K562 (cell line): ENCODE results near the gene POMT1. TPM values are rescaled to one million over a fixed set of nuclear protein-coding genes. Genes with fewer than 3 reads are reported as not detected.
A peak's percentile ranks its signal among the peaks of the same experiment; 100 is the strongest.
"Not testable (repeated sequence)": the region's sequence is repeated elsewhere in the genome, so short reads cannot be mapped to it uniquely, and the experiment has no call there.

Experiments
- ATAC-seq: fragments of 200-7000 bp; cut with Tn5 transposase; 3 replicates; pipeline ENCODE4 v1.9.1; 2020; ENCODE audit warnings: moderate library complexity
- BruUV-seq: library from RNA; stranded (reverse); fragments of 400-500 nt; replicated peaks from 2 replicates; lab custom pipeline; 2021; lab: Mats Ljungman, UMichigan
- CTCF ChIA-PET: fragments of 300-600 bp; formaldehyde crosslinking; extraction: SDS; loops from one replicate; lab custom pipeline; 2021; ENCODE audit warnings: low intra/inter-chr PET ratio; lab: Yijun Ruan, JAX
- POLR2A ChIA-PET: fragments of 300-600, 350-650 bp; sonication (Branson Sonifier 250); formaldehyde crosslinking; extraction: SDS; loops from one replicate; lab custom pipeline; 2021; ENCODE audit warnings: antibody characterized with exemption, inconsistent platforms; lab: Yijun Ruan, JAX
- DNase-seq, 4 experiments: peaks; one replicate each; pipeline versions ENCODE4 v3.0.0 to v3.0.0-alpha.2; 2011 to 2018; ENCODE audit warnings: low spot score in 3 of 4, mixed read lengths in 3 of 4; ENCODE audit errors: extremely low read depth in 1 of 4
- FAIRE-seq: peaks from 2 replicates; lab custom pipeline; 2011; peaks lifted over from hg19 to GRCh38; lab: Jason Lieb, UNC
- H2AFZ ChIP-seq: 2 replicates; pipeline ENCODE4 v1.6.0; 2011; ENCODE audit warnings: low read depth, low read length, control low read depth, inconsistent platforms
- H3K27ac ChIP-seq: fragments of 200-600 bp; 3 replicates; pipeline ENCODE4 v1.8.0; 2011; ENCODE audit warnings: low read depth, mild to moderate bottlenecking, control low read depth, inconsistent platforms, low read length, moderate library complexity, mixed read lengths; ENCODE audit errors: extremely low read depth
- H3K27me3 ChIP-seq, 2 experiments: fragments of 300-600 bp in 1 of 2; 2 replicates in 1 of 2; 3 replicates in 1 of 2; pipeline versions ENCODE4 v1.6.0 to v1.8.0; 2011; ENCODE audit warnings: inconsistent platforms in 2 of 2, low read length in 2 of 2, mild to moderate bottlenecking in 1 of 2, mixed read lengths in 1 of 2, moderate library complexity in 1 of 2; ENCODE audit not compliant: control insufficient read depth in 2 of 2, insufficient read depth in 2 of 2
- H3K36me3 ChIP-seq: fragments of 300-600 bp; 3 replicates; pipeline ENCODE4 v1.8.0; 2011; ENCODE audit warnings: mild to moderate bottlenecking, low read length, inconsistent platforms; ENCODE audit not compliant: control insufficient read depth, insufficient read depth
- H3K4me1 ChIP-seq, 2 experiments: fragments of 200-600 bp in 1 of 2; replicated peaks in 1 of 2; 2 replicates in 1 of 2; 3 replicates in 1 of 2; pipeline versions ENCODE4 v1.5.1 to v1.8.0; 2011; ENCODE audit warnings: inconsistent platforms in 2 of 2, low read length in 2 of 2, mild to moderate bottlenecking in 1 of 2, mixed read lengths in 1 of 2, moderate library complexity in 1 of 2; ENCODE audit not compliant: control insufficient read depth in 2 of 2, insufficient read depth in 2 of 2
- H3K4me2 ChIP-seq: 2 replicates; pipeline ENCODE4 v1.6.1; 2011; ENCODE audit warnings: low read length, control low read depth, inconsistent platforms, mixed read lengths; ENCODE audit not compliant: insufficient read depth
- H3K4me3 ChIP-seq: fragments of 200-600 bp; sonication (generic), shearing (Covaris generic); 2 replicates; pipeline ENCODE4 v1.5.1; 2016; ENCODE audit warnings: control low read depth, inconsistent platforms
- H3K79me2 ChIP-seq: fragments of 200-600 bp; 3 replicates; pipeline ENCODE4 v1.8.0; 2011; ENCODE audit warnings: low read length, inconsistent platforms; ENCODE audit not compliant: control insufficient read depth, insufficient read depth
- H3K9ac ChIP-seq, 2 experiments: 2 replicates each; pipeline versions ENCODE4 v1.6.0 to v1.6.1; 2011; ENCODE audit warnings: low read depth in 2 of 2, low read length in 2 of 2, control low read depth in 1 of 2, inconsistent platforms in 1 of 2, mild to moderate bottlenecking in 1 of 2, mixed read lengths in 1 of 2; ENCODE audit not compliant: insufficient read depth in 1 of 2
- H3K9me1 ChIP-seq: one replicate; pipeline ENCODE4 v1.6.0; 2011; ENCODE audit warnings: inconsistent platforms, mild to moderate bottlenecking, low read length, moderate library complexity; ENCODE audit not compliant: control insufficient read depth, insufficient read depth
- H3K9me3 ChIP-seq: replicated peaks from 2 replicates; pipeline ENCODE4 v1.5.1; 2011; ENCODE audit warnings: low read depth, low read length, inconsistent platforms; ENCODE audit not compliant: control insufficient read depth, insufficient read depth
- H4K20me1 ChIP-seq: replicated peaks from 2 replicates; pipeline ENCODE4 v1.6.1; 2011; ENCODE audit warnings: low read length, inconsistent platforms, mixed read lengths; ENCODE audit not compliant: control insufficient read depth, insufficient read depth
- BMI1 ChIP-seq: fragments of 150-350 bp; IDR thresholded peaks from 2 replicates; pipeline ENCODE4 v1.6.1; 2014; ENCODE audit warnings: low read length
- BRD4 ChIP-seq: fragments of 200-600 bp; sonication (generic); IDR thresholded peaks from 2 replicates; pipeline ENCODE4 v1.6.1; 2017; ENCODE audit warnings: inconsistent platforms
- CBFA2T3 ChIP-seq: fragments of 450-650 bp; IDR thresholded peaks from 2 replicates; pipeline ENCODE4 v1.6.1; 2017
- E2F3 ChIP-seq: fragments of 250-450 bp; sonication (Bioruptor Pico); IDR thresholded peaks from 2 replicates; pipeline ENCODE4 v1.4.0; 2020; ENCODE audit warnings: mild to moderate bottlenecking
- HNRNPLL ChIP-seq: fragments of 200-400 bp; formaldehyde crosslinking; IDR thresholded peaks from 2 replicates; pipeline ENCODE4 v1.6.1; 2017; ENCODE audit warnings: low read length, low read depth, mild to moderate bottlenecking; ENCODE audit not compliant: poor library complexity, severe bottlenecking
- MED1 ChIP-seq: sonication (generic); formaldehyde crosslinking; IDR thresholded peaks from 2 replicates; pipeline ENCODE4 v1.8.1; 2023; ENCODE audit warnings: missing genetic modification reagents, borderline replicate concordance
- SIRT6 ChIP-seq: IDR thresholded peaks from one replicate; pipeline ENCODE4 v1.6.1; 2012; ENCODE audit warnings: low read depth, mild to moderate bottlenecking, control low read depth, inconsistent platforms, low read length, moderate library complexity
- SRSF1 ChIP-seq: fragments of 200-400 bp; formaldehyde crosslinking; IDR thresholded peaks from 2 replicates; pipeline ENCODE4 v1.6.1; 2017; ENCODE audit warnings: mild to moderate bottlenecking, low read depth, low read length, moderate library complexity
- XRCC3 ChIP-seq: fragments of 450-650 bp; IDR thresholded peaks from 2 replicates; pipeline ENCODE4 v1.6.1; 2017; ENCODE audit warnings: mild to moderate bottlenecking, moderate library complexity
- ZC3H8 ChIP-seq: fragments of 450-650 bp; IDR thresholded peaks from 2 replicates; pipeline ENCODE4 v1.6.1; 2017
- ZNF143 ChIP-seq: sonication (generic); formaldehyde crosslinking; IDR thresholded peaks from 2 replicates; pipeline ENCODE4 v1.9.0; 2022; ENCODE audit warnings: mild to moderate bottlenecking, missing genetic modification reagents
- ZNF263 ChIP-seq: sonication (generic); formaldehyde crosslinking; IDR thresholded peaks from 2 replicates; pipeline ENCODE4 v1.8.0; 2022; ENCODE audit warnings: mild to moderate bottlenecking, missing genetic modification reagents, borderline replicate concordance
- ZNF354B ChIP-seq: fragments of 250-450 bp; sonication (Bioruptor Pico); IDR thresholded peaks from 2 replicates; pipeline ENCODE4 v1.4.0; 2020
- ZNF507 ChIP-seq: conservative IDR thresholded peaks from 2 replicates; pipeline ENCODE4 v1.6.1; 2017; ENCODE audit warnings: missing genetic modification characterization, missing compliant biosample characterization
- WGBS: fragments of 100-300 bp; shearing (Covaris generic); methylation state at CpG from one replicate; pipeline ENCODE4 v1.1.6; 2016; ENCODE audit warnings: low coverage, mixed read lengths; ENCODE audit not compliant: insufficient coverage; ENCODE audit errors: missing lambda C conversion rate; 5-methylcytosine and 5-hydroxymethylcytosine counted together
- in situ Hi-C: fragments of 300-500 bp; cut with MboI; formaldehyde crosslinking; loops from 4 replicates; pipeline ENCODE4 v1.15.0; 2018; ENCODE audit warnings: inconsistent platforms, mixed read lengths
- intact Hi-C: fragments of 100-400 bp; cut with micrococcal nuclease; formaldehyde crosslinking; loops from 2 replicates; pipeline ENCODE4 v1.14.2; 2022
- polyA plus RNA-seq, 8 experiments: library from polyadenylated mRNA; depleted of rRNA in 4 of 8; stranded (reverse) in 5 of 8; unstranded in 3 of 8; fragments of >200 nt; fragmentation: Nextera tagmentation in 2 of 8; fragmentation: Illumina TruSeq in 1 of 8; extraction: Ambion mirVana in 2 of 8; extraction: Trizol in 1 of 8; gene quantifications; 2 replicates each; pipeline versions ENCODE4 v1.2.1 to v1.2.3, GENCODE V29; 2011 to 2014; ENCODE audit warnings: inconsistent platforms in 1 of 8, missing spikeins in 1 of 8
- total RNA-seq, 7 experiments: library from RNA; depleted of rRNA in 6 of 7; stranded (reverse); fragments of >200 nt in 6 of 7; fragmentation: Illumina TruSeq in 2 of 7; extraction: Trizol in 2 of 7; gene quantifications; 2 replicates each; pipeline versions ENCODE4 v1.2.1 to v1.2.3, GENCODE V29; 2011 to 2021; ENCODE audit warnings: low replicate concordance in 1 of 7
- TF ChIP-seq, protein P1 (sequence below): fragments of 450-650 bp; IDR thresholded peaks from 2 replicates; pipeline ENCODE4 v1.6.1; 2016; ENCODE audit warnings: antibody characterized with exemption

Gene POMT1
- total and polyA plus RNA-seq, 9 of the 15 experiments (the other 6 are each of a cell fraction or from before 2014, with no cell fraction given) = 1.8 to 23.5 (median 14.6) TPM

- TF ChIP-seq ZNF507 (tag) (peak; percentile 98), ZNF354B (CRISPR knock-in tag) (peak; percentile 88)
- H3K79me2 ChIP-seq, H4K20me1 ChIP-seq, H3K4me2 ChIP-seq, H3K9ac ChIP-seq, CTCF ChIA-PET, H3K4me1 ChIP-seq, FAIRE-seq, H3K27me3 ChIP-seq, H3K4me3 ChIP-seq, H3K27ac ChIP-seq, BruUV-seq, intact Hi-C loops, H3K9me1 ChIP-seq, ATAC-seq, H2AFZ ChIP-seq, H3K9me3 ChIP-seq, DNase-seq: not testable (repeated sequence)
- in situ Hi-C loops = loop anchor here (10.0 to 25.0 kb wide), 2 partner anchors 117 to 760 kb away; no protein-coding TSS in a partner anchor
- POLR2A ChIA-PET = interaction anchor here (0.5 kb wide), 1 partner anchor 14 kb away, joined by 3 read pairs; no protein-coding TSS in a partner anchor
- peaks cover 94% of the 10 kb centered on the region for H3K36me3 ChIP-seq
- WGBS = no CpG with 5 or more reads among the region's 5 CpGs
These were observed 30.6 kb upstream of the POMT1 start for GRCh38 chr9:131472085-131472484.

GRCh38 chr9:131473198-131473885, 29.4 kb upstream of the POMT1 start:
- H3K36me3 ChIP-seq = peaks cover 94% of the 10 kb centered on the region
- no peak overlapping the region for H3K4me3 ChIP-seq
- TF ChIP-seq E2F3 (CRISPR knock-in tag) (no peak), ZNF263 (CRISPR knock-in tag) (no peak), HNRNPLL (no peak), XRCC3 (no peak), ZC3H8 (no peak), MED1 (CRISPR knock-in tag) (no peak), ZNF143 (CRISPR knock-in tag) (no peak), SRSF1 (no peak), BRD4 (no peak), SIRT6 (no peak), CBFA2T3 (no peak), BMI1 (no peak)
- TF ChIP-seq, protein P1, sequence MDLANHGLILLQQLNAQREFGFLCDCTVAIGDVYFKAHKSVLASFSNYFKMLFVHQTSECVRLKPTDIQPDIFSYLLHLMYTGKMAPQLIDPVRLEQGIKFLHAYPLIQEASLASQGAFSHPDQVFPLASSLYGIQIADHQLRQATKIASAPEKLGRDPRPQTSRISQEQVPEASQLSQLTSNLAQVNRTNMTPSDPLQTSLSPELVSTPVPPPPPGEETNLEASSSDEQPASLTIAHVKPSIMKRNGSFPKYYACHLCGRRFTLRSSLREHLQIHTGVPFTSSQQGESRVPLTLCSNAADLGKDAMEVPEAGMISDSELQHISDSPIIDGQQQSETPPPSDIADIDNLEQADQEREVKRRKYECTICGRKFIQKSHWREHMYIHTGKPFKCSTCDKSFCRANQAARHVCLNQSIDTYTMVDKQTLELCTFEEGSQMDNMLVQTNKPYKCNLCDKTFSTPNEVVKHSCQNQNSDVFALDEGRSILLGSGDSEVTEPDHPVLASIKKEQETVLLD = no peak

More at GRCh38 chr9:131473198-131473885, 29.4 kb upstream of the POMT1 start:
- 0 out of 3 replicates have a peak, but pooled peaks cover 3% of the 10 kb centered on the region for H3K79me2 ChIP-seq
- ChIA-PET POLR2A (interaction anchor here (1.0 to 1.3 kb wide), 2 partner anchors 27 to 260 kb away, joined by 3 read pairs; no protein-coding TSS in a partner anchor), CTCF (no interaction called here)
- no peak overlapping the region for H2AFZ ChIP-seq
- no TSS peak for BruUV-seq
- H3K9me3 ChIP-seq = no peaks in the 10 kb centered on the region
- H3K9me1 ChIP-seq = no peaks in the 10 kb centered on the region
- WGBS = 100% methylated on average over 8 of the region's 9 CpGs
- intact Hi-C loops = no loop called here
- ATAC-seq = no peak
- 0 out of 4 replicates have a peak overlapping the region, but pooled peaks of 1 of the 2 experiments have one; percentile 33 for H3K9ac ChIP-seq
- no peak overlapping the region for H3K27ac ChIP-seq
- in situ Hi-C loops = loop anchor here (10.0 to 25.0 kb wide), 2 partner anchors 119 to 761 kb away; no protein-coding TSS in a partner anchor
- FAIRE-seq = no peak
- H3K4me2 ChIP-seq = no peak overlapping the region
- no peaks in the 10 kb centered on the region for H3K27me3 ChIP-seq
- no peak for DNase-seq
- no peaks in the 10 kb centered on the region for H4K20me1 ChIP-seq
- peaks cover 0 to 7% of the 10 kb centered on the region in 2 experiments; a peak in 1 of 5 replicates for H3K4me1 ChIP-seq
